Measurements from ENCODE around the gene ALS2CL.

ALS2CL gene

GRCh38 chr3:46701181-46701939 lies 7.9 kb upstream of the ALS2CL start, which contains the start of gene TMIE:
TSS of gene TMIE (plus strand) at chr3:46701392. CDS start at chr3:46701488, 96 bp downstream.
- TF ChIP-seq RAD21 (IDR thresholded peaks at IDR 0.05; ENCODE audit: low read depth) (no peak), TCF12 (IDR thresholded peaks at IDR 0.05; ENCODE audit: low read depth) (no peak), MAX (IDR thresholded peaks at IDR 0.05) (no peak), ZBTB7A (IDR thresholded peaks at IDR 0.05; ENCODE audit: low read depth) (no peak), USF1 (IDR thresholded peaks at IDR 0.05) (no peak), REST (IDR thresholded peaks at IDR 0.05; ENCODE audit: low read depth) (no peak), YY1 (IDR thresholded peaks at IDR 0.05; ENCODE audit: low read depth) (no peak), NFIC (IDR thresholded peaks at IDR 0.05) (no peak), EGR1 (IDR thresholded peaks at IDR 0.05) (peak; percentile 36; the same call in 1 of the 2 replicates)

GRCh38 chr3:46700772-46701171 lies 7.3 kb upstream of the ALS2CL start:
- TF ChIP-seq CREB1 (IDR thresholded peaks at IDR 0.05; ENCODE audit: low read depth) (no peak), NFIC (IDR thresholded peaks at IDR 0.05) (peak; percentile 58)

GRCh38 chr3:46699676-46700523 lies 6.4 kb upstream of the ALS2CL start:
- TF ChIP-seq RAD21 (IDR thresholded peaks at IDR 0.05; ENCODE audit: low read depth) (no peak), REST (IDR thresholded peaks at IDR 0.05; ENCODE audit: low read depth) (no peak), EGR1 (IDR thresholded peaks at IDR 0.05) (no peak), NFIC (IDR thresholded peaks at IDR 0.05) (no peak), YY1 (IDR thresholded peaks at IDR 0.05; ENCODE audit: low read depth) (no peak), FOXM1 (IDR thresholded peaks at IDR 0.05; ENCODE audit: borderline replicate concordance, low read depth) (no peak), USF1 (IDR thresholded peaks at IDR 0.05) (no peak), TAF1 (IDR thresholded peaks at IDR 0.05; ENCODE audit: low read depth) (no peak), EP300 (IDR thresholded peaks at IDR 0.05; ENCODE audit: borderline replicate concordance) (no peak), TEAD4 (IDR thresholded peaks at IDR 0.05) (no peak), CREB1 (IDR thresholded peaks at IDR 0.05; ENCODE audit: low read depth) (no peak), CEBPB (IDR thresholded peaks at IDR 0.05) (no peak)

- TF ChIP-seq CREB1 (IDR thresholded peaks at IDR 0.05; ENCODE audit: low read depth) = no peak
- TF ChIP-seq YY1 (IDR thresholded peaks at IDR 0.05; ENCODE audit: low read depth) = no peak
- TF ChIP-seq EP300 (IDR thresholded peaks at IDR 0.05; ENCODE audit: borderline replicate concordance) = no peak
- no peak for TF ChIP-seq ZBTB7A (IDR thresholded peaks at IDR 0.05; ENCODE audit: low read depth)
- no peak for TF ChIP-seq TCF12 (IDR thresholded peaks at IDR 0.05; ENCODE audit: low read depth)
- TF ChIP-seq CEBPB (IDR thresholded peaks at IDR 0.05) = no peak
- no peak for TF ChIP-seq REST (IDR thresholded peaks at IDR 0.05; ENCODE audit: low read depth)
- no peak for TF ChIP-seq EGR1 (IDR thresholded peaks at IDR 0.05)
- TF ChIP-seq FOXM1 (IDR thresholded peaks at IDR 0.05; ENCODE audit: borderline replicate concordance, low read depth) = no peak
- no peak for TF ChIP-seq TEAD4 (IDR thresholded peaks at IDR 0.05)
Measured at GRCh38 chr3:46695962-46696894, 2.7 kb upstream of the ALS2CL start.

Data from Ishikawa (cell line).